Measurements from ENCODE around the gene ELAVL2.
"Not testable (repeated sequence)": the region's sequence is repeated elsewhere in the genome, so short reads cannot be mapped to it uniquely, and the experiment has no call there.

The ELAVL2 gene

DNA sequence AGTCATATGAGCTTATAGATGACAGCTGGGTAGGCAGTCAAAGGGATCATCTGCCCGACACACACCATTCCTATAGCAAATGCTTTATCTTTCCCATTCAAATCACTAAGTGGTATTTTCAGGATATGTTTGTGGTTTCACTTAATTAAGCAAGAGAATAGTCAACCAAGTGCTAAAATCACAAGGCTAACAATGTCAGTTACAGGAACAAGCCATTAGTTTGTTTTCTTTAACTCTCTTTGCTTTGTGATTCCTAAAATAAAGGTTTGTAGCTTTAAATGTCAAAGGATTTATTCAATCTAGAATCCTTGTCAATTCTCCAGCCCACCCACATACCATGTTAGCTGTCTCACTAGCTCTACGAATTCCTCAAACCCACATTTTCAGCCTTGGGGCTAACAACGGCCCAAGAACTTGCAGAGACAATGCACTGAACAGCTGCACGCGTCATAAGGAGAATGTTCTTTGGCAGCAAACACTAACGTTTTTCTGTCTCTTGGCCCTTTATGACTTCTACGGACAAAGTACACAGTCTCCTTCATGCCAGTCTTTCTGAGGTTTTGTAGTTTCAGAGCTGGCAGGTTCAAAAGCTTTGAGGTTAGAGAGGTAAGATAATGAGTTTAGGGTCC, 56.6 kb downstream of the ELAVL2 start:
- DNase-seq, result no peak

DNA sequence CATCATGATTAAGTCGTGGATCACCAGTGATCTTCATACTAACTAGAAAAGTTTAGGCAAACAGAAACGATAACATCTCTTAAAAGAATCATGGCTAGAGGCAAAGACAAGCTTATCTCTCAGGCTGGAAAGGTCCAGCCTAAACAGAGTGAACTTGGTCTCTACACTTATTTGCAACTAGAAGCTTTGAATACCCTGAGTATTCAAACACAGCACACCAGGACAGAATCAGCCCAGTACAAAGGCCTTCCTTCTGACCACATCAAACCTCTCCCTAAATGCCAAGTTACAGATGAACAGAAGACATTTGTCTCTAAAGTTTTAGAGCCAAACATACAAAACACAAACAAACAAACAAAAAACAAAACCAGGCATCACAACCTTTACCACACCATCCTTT, 57.2 kb downstream of the ELAVL2 start:
- DNase-seq, result no peak

DNA sequence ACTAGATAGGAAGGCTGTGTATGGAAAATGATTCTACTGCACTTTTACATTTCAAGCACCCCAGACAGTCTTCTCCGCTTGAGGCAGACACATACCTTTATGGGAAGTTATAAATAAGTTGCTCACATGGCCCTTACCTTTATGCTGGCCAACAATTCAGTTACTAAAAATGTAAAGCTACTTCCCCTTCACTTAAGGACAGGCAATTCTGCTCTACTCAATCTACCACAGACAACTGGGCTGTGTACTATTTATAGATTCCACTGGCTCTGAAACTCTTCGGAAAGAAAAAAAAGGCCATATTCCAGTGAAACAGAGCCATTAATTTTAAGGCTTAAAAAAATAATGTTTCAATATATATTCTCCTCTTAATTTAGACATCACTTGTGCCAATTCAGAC, 59.4 kb downstream of the ELAVL2 start:
- DNase-seq, result no peak

DNA sequence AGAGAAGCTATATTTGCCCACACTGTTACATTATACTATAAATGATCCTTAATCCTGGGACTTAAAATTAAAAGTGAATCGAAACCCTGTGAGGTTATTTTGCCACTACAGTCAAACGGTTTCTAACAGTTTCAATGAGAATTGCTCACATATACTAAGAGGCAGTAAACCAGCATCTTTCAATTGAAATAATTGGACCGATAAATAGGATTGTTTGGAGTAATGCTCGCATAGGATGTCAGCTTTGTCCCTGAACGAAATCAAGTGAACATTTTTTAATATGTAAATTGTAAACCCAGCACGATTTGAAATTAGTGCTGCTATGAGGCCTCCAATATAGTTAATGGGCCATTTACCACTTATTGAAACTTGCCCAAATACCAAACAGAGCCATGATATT, 60.5 kb downstream of the ELAVL2 start:
- no peak for DNase-seq

DNA sequence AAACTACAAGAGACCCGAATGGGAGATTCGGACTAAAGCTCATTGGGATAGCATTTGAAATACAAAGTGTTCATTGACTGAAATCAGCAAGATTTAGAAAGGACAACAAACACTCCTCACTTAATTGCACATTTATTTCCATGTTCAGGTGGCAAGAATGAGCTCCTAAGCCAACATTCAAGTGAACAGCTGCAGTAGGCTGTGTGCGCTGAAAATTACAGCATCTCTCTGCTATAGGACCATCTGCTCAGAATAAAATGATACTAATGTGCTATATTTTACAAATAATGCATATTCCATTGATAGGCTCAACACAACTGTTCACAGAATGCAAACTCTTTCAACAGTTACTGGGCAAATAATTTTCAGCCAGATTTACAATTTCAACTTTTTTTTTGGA, 61.8 kb downstream of the ELAVL2 start:
- DNase-seq, result no peak

DNA sequence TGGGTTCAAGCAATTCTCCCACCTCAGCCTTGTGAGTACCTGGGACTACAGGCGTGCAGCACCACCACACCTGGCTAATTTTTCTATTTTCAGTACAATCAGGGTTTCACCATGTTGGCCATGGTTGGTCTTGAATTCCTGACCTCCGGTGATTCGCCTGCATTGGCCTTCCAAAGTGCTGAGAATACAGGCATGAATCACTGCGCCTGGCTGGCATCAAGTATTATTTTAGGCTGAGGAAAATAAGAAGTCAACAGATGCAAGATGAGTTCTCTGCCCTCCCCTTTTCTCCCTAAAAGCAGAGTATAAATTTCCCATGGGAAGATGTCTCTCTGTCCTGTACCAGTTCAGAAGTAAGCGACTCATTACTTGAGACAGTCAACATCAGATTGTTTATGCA, 71.5 kb downstream of the ELAVL2 start:
- no peak for DNase-seq

DNA sequence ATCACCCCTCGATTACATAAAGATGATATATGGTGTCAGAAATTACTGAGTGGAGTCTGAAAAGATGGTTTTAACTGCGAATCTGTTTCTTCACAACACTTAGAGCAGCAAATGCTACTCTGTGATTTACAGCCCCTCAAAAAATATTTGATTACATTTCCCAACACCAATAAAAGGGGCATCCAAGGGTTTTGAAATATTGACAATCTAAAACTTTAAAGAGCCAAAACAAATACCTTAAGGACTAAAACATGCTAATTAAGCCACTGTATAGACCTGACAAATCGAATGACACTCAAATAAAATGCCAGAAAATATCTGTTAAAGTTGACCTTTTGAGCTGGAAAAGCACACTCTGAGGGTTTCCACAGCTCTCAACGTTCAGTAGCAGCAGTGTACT, 73.2 kb downstream of the ELAVL2 start:
- no peak for DNase-seq

DNA sequence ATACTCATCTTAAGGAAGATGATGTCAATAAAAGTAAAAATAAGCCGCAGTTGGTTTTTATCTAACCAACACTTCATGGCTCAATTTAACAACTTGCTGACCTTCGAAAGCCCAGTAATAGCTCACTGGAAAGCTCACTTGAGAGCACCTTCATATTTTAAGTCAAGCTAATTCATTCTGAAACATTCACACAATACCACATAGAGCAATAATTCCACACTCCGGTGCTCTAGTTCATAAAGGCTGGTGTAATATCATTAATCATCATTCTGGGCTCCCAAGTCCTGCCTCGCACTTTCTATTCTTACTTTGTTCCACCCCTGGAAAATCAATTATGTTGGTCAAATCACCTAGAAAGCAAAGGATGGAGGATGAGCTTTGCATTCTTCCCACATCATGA, 74.4 kb downstream of the ELAVL2 start:
- DNase-seq, result no peak

DNA sequence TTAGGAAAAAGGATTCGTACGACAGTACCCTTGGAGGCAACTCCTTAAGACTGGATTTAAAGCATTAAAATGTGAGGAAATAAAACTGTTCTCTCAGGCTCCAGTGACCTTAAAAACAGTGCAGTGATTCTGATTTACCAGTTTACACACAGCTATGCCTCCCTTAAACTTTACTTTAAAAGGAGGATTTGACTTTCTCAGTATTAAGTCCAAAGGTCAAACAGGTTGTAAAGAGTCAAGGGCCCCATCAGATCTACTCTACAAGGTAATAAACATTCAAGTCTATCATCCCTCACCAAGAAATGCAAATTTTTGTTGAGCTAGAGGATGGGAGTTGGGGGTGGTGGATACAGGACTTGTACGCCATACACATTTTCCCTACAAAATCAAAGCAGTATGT, 75.2 kb downstream of the ELAVL2 start:
- no peak for DNase-seq

DNA sequence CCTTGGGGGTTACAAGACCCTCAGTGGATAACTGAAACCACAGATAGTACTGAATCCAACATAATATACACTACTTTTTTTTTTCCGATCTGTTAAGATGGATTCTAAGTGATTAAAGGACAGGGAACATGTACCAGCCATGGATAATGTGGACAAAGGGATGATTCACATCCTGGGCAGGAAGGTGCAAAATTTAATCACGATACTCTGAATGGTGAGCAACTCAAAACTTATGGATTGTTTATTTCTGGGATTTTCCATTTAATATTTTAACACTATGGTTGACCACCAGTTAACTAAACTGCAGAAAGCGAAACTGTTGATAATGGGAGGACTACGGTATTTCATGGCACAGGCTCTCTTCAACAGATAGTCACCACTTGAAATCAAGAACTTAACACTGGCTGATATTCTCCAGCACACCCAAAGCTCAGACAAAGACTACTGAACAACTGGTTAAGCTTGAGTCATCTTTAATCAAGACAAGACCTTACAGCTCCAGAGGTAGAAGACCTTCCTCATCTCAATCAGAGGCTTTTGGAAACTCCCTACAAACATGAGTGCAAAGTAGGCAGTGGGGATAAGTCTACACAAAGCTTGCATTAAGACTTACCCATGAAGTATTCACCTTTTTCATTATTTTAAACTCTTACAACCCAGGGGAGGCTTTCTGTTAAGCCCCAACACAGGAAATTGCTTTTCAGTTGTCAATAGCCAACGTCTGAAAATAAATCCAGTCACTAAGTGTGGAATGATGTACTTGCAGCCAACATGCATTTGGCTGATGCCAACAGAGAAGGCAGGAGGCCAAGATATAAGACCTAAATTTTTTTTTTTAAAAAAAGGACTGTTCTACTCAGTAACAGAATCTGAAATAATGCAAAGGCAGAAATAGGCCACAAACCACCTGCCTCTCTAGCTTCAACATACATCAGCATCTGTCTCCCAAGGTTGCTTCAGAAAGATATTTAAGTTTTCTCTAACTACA, 78.7 kb downstream of the ELAVL2 start:
- DNase-seq, result no peak

DNA sequence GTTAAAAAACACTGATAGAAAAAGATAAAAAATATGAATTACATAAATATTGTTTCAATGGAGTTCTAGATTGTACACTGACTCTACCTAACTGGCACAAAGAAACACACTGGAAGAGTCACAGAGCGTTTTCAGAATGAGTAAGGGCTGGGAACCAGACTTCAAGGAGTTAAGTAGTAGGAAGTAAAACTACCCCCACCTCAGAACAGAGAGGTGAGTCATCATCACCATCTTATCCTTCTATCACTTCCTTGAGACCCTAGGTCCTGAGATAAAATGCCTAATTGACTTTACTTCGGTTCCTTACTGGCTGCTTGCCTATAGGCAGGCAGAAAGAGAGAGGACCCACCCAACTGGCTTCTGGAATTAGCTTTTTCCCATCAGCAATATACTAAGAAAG, 79.7 kb downstream of the ELAVL2 start:
- DNase-seq, result no peak

DNA sequence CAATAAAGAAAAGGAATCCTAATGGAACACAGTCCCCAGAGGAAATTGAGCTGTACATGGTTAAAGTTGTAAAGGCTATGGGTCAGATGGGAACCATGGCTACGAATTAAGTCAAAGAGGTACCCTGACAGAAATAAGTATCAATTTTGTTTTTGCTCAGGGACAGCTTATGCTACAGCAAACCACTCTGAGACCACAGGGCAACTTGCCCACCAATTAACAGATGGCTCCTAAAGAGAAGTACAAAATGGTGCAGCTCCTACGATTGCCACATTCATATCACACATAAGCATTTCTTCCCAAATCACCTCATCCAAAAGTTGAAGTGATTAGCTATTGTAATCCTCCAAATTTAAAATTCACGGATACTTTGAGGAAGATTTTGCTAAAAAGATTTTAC, 83.0 kb downstream of the ELAVL2 start:
- DNase-seq, result no peak

DNA sequence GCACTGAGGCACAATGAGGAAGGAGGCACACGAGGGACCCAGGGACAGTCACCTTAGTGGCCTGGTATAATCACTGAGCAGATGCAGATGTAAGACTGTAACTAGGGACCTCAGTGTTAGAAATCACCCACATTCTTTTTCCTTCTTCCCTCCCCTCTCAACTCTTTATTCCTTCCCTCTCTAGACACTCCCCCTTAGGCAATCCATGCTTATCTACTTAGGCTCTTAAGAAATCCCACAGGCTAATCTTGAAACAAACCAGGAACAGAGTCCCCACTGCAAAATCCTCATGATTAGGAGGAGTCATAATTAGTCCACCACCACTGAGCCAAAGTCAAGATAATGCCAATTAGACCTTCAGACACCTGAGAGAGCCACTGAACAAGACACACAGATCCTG, 84.7 kb downstream of the ELAVL2 start:
- DNase-seq, result no peak

DNA sequence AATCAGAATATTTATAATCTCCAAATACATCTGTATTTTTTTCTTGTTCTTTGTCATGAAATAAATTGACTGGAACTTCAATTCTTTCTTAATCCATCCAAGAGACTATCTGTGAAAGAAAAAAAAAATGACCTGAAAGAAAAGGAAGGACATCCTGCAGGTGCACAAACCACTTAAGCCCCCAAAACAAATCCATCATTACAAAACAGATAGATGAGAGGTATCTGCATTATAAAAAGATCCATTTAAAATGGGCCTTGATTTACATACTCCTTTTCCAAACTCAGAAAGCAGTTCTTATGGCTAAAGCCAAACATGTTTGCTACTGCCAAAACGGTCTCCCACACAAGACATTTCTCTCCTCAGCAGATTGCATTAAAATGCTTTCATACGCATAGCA, 85.5 kb downstream of the ELAVL2 start:
- DNase-seq, result no peak

DNA sequence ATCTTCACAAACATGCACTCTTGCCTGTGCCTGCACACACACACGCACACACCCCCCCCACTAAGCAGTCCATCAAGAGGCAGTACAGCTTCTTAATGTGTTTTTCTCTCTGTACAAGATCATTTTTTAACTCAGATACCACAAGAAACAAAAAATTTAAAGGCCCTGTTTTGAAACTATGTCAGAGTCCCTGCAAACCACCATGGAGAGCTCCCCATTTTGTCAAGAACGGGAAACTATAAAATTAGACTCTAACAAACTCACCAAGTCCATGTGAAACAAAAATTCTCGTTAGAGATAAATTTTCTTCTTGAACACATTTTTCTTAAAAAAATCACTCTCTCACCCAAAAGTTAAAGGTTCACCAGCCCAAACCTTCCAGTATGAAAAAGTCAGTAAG, 86.3 kb downstream of the ELAVL2 start:
- DNase-seq, result no peak

DNA sequence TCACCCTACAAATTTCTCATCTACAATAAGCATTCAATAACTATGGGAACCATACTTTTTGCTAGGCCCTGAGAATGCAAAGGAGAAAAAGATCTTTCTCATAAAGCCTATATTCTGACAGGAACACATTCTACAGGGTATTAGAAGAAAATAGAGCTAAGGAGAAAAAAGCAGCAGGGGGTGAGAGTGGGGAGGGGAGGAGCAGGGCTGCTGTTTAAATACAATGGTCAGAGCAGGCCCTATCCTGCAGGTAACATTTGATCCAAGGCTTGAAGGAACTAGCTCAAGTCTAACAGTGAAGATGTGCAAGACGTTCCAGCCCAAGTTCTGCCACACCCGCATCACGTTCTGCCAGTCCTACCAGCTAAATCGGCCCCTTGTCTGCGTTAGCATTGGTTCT, 89.7 kb downstream of the ELAVL2 start:
- no peak for DNase-seq

DNA sequence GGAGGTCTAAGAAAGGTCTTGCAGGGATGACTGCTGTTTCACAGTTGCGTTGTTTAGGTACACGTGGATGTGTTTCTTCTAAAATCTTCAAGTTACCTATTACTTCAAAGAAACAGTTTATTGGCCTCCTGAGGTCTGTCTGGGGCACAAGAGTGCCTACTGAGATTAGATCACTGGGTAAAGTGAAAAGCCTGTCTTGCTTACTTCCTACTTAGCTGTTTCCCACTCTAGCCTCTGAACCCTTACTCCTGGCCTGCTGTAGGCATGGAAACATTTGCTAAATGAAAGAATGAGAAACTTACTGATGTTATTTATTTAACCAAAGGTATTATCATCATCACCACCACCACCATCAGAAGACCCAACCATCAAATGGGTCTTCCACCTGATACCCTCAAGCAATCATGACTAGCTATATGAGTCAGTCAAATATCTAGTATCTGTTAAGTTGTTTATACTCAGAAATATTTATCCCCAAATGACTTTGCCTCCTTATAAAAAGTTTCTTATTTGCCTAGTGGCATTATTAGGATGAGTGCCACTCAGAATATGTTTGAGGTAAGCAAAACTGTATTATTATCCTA, 92.5 kb downstream of the ELAVL2 start:
- DNase-seq, result no peak

DNA sequence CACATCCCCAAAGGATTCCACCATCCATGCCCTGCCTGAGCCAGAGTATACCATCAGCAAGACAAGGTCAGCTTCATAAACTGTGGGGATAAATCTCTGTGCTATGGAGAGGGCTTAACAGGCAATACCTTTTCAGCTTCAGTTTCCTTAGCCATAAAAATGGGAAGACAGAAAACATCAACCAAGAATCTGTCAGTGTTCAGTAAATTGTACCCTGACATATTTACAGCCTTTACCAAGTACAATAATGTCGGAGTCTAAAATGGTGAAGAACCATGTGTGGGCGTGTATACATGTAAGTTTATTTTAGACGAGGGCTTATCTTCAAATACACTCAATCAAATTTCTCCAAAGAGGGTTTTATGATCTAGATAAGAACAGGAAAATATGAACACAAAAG, 94.7 kb downstream of the ELAVL2 start:
- no peak for DNase-seq

DNA sequence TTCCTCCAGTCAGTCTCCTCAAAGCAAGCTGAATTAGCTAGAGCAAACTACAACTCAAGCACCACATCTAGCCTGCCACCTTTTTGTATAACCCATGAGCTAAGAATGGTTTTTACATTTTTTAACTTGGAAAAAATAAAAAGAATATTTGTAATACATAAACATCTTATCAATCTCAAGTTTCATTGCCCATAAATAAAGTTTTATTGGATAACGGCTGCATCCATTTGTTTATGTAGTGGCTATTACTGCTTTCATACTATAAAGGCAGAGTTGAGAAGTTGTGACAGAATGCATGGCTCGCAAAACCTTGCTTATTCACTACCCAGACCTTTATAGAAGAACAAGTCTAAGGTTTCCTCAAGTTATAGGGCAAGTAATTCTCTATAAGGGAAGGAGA, 95.7 kb downstream of the ELAVL2 start:
- no peak for DNase-seq

DNA sequence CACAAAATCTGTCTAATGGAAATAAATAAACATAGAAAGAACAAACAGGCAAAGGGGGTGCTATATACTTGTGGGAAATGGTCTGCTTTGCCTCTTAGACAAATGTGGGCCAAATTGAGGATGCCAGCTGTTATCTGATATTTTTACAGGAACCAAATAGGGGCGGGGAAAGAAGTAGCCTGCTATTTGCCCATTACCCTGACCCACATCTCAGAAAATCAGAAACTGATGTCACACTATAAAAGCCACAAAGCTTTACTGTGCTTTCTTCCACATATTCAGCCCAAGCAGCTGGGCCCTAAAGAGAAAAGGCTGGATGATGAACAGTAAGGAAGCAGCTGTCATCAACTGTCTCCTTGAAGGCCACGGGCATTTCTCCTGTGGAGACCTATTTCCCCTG, 97.3 kb downstream of the ELAVL2 start:
- no peak for DNase-seq

DNA sequence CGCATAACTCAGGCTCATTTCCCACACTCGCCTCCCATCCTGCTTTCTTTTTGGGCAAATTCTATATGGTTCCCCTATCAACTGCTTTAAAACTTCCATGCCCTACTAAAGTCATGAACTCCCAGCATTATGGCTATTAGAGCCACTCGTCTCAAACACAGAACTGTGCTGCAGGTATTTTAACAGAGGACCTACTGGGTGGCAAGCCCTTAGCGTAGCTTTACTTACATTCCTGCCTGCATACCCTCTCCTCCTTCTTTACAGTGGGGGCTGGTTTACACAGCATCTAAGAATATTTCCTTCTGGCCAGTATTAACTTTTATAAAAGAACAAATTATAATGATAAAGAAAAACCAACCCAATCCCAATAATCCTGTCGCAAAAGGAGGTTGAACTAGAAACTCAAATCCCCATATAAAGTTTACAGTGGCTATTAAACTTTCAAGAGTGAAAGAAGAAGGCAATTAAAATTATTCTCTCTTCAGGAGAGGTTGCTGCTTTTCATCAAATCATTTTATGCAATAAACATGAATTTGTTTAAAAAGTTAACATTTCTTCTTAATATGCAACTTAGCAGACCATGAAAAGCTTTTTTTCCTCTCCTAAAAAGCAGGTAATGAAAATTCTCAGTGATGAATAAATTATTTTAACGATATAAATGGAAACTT, 100.6 kb downstream of the ELAVL2 start:
- DNase-seq, result no peak

DNA sequence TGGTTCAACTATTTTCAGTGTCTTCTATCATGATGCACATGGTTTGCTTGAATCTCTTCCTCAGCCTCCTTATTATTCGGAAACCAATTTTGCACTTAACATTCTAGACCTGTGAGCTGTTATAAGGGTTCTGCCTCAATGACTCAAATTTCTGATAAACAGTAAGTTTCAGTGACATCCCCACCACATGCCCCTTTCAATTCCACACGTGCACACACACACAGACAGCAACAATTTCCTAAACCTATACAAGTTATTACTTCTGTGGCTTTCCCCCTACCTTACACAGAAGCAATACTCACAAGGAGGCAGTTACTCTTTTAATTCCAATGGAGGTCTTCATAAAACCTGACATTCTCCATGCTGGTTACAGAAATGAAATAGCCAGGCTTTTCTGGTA, 102.4 kb downstream of the ELAVL2 start:
- DNase-seq, result no peak

DNA sequence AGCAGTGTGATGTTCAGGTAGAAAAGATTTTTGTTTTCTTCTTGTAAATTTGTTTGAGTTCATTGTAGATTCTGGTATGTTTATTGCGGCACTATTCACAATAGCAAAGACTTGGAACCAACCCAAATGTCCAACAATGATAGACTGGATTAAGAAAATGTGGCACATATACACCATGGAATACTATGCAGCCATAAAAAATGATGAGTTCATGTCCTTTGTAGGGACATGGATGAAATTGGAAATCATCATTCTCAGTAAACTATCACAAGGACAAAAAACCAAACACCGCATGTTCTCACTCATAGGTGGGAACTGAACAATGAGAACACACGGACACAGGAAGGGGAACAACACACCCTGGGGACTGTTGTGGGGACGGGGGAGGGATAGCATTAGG, 103.0 kb downstream of the ELAVL2 start:
- not testable (repeated sequence) for DNase-seq

DNA sequence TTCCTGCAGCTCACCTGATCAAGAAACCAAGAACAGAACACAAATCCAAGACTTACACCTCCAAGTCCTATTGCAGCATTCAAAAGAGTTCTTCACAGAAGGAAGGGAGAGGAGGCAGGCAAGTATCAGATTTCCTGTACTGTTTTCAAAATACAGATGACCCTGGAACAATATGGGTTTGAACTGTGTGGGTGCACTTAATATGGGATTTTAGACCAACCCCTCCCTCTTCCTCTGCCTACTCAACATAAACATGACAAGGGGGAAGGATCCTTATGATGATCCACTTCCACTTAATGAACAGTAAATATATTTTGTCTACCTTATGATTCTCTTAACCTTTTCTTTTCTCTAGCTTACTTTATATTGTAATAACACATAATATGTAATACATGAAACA, 104.6 kb downstream of the ELAVL2 start:
- no peak for DNase-seq
